ENCODE results near the gene COLQ.
"Not testable (repeated sequence)": the region's sequence is repeated elsewhere in the genome, so short reads cannot be mapped to it uniquely, and the experiment has no call there.

Gene COLQ

DNA sequence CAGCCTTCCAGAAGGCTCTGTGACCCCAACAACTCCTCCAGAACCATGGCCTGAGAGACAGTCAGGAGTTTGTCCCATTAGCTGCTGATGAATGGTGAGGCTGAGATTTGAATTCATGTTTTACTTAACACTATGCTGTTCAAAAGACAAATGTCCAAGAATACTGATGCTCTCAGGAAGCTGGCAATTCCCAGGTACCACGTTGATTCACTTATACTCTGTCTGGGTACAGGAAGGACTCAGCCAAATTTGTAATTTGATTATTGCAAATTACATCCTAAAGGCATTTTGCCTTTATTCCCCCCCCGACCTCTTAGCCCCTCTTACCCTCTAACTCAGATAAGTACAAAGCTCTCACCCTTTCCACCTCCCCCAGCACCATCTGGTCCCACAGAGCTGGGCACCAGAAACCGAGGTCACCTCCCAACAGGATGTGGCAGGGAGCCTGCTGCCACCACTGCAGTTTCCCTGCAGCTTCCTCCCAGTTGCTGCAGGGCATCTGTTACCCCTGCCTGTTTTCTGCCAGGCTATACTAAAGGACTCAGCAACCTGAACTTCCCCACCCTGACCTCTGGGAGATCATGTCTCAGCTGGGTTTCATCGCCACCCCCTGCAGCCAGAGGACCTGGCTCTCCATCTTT is 60.5 kb downstream of the COLQ start:
- H3K4me3 ChIP-seq, result no peak overlapping the region
- no peak overlapping the region for H3K27ac ChIP-seq
- no peak for DNase-seq (ENCODE audit: low spot score)
- TF ChIP-seq CTCF (IDR thresholded peaks at IDR 0.05), result no peak

DNA sequence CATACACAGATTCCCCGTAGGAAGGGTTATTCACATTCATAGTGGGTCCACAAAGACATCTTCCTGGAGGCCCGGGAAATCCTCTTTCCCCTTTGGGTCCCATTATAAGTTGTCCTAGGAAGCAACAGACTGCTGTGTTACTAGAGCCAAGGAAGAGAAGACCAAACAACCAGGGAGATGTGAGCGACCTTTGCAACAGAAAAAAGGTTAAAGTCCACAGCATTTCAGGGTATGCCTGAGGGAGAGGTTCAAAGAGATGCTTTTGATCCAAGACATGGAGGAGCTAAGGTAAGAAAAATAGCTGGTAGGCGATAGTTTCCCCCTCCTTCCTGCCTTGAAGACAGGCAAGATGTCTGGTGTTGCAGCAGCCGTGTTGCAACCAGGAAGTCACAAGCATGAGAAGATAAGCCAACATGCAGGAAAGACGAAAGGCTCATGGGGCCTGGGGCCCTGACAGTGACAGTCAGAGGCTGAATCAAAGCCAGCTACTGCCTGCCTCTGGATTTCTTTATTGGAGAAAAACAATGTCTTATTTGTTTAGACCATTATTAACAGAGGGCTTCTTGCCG is 63.2 kb downstream of the COLQ start:
- Histone ChIP-seq H3K4me3 (no peak overlapping the region), H3K27ac (no peak overlapping the region)
- no peak for DNase-seq (ENCODE audit: low spot score)
- no peak for TF ChIP-seq CTCF (IDR thresholded peaks at IDR 0.05)

DNA sequence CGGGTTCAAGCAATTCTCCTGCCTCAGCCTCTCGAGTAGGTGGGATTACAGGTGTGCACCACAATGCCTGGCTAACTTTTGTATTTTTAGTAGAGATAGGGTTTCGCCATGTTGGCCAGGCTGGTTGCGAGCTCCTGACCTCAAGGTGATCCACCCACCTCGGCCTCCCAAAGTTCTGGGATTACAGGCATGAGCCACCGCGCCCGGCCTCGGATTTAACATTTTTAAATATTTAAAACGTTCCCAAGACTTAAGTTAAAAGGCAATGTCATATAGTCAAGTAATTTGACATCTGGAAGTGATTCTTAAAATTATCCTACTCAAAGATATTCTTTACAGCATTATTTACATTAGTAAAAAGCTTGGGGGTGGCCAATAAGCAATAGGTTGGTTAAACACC is 64.6 kb downstream of the COLQ start:
- not testable (repeated sequence) for H3K4me3 ChIP-seq; DNase-seq (ENCODE audit: low spot score); H3K27ac ChIP-seq

DNA sequence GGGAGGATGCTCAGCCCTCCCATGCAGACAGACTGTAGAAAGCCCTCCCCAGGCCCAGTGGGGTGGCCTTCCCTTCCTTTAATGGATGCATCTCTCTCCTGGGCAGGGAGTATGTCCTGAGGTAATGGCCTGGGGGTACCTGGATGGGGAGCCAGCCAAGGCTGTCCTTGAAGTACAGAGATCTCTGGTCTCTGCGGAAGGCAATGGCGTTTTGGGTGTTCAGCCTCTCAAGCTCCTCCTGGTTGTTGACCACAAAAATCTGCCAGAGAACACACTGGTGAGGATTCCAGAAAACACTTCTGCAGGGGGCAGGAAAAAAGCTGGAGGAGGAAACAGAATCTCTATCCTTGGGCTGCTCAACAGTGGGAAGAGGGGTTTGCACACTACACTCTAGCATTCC is 65.2 kb downstream of the COLQ start:
- no peak for TF ChIP-seq CTCF (IDR thresholded peaks at IDR 0.05)
- no peak overlapping the region for H3K27ac ChIP-seq
- H3K4me3 ChIP-seq, result no peak overlapping the region
- no peak for DNase-seq (ENCODE audit: low spot score)

- DNase-seq (ENCODE audit: low spot score), result no peak
- H3K27ac ChIP-seq, result no peak overlapping the region
- H3K4me3 ChIP-seq, result no peak overlapping the region
- TF ChIP-seq CTCF (IDR thresholded peaks at IDR 0.05), result no peak
Observed at GRCh38 chr3:15455756-15456155, 65.8 kb downstream of the COLQ start.

DNA sequence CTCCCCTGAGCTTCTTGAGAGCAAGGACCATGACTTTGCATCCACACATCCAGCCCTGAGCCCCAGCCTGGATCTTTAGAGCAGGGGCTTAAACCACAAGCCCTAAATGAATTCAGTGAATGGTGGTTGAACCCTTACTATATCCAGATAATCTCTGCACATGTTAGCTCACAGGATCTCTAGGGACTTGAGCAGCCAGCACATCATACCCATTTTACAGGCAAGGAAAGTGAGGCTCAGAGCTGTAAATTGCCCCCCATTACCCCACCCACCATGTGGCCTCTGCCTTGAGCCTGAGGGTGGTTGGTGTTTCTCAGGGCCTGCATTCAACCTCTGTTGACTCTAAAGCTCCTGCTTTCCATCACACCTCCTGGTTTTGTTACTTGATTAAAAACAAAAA is 66.5 kb downstream of the COLQ start:
- no peak overlapping the region for H3K4me3 ChIP-seq
- no peak for DNase-seq (ENCODE audit: low spot score)
- TF ChIP-seq CTCF (IDR thresholded peaks at IDR 0.05), result no peak
- H3K27ac ChIP-seq, result no peak overlapping the region

- H3K27ac ChIP-seq, result no peak overlapping the region
- no peak overlapping the region for H3K4me3 ChIP-seq
- DNase-seq (ENCODE audit: low spot score), result no peak
- TF ChIP-seq CTCF (IDR thresholded peaks at IDR 0.05), result no peak
Observed at GRCh38 chr3:15453991-15454625, 67.4 kb downstream of the COLQ start.

Data from coronary artery (tissue), 2 donors.